ENCODE results near the gene MACIR. TPM values are rescaled to one million over a fixed set of nuclear protein-coding genes. Genes with fewer than 3 reads are reported as not detected.

MACIR gene
- total and polyA plus RNA-seq, 2 donors from 2014 or later: 7.1 to 7.4 TPM

GRCh38 chr5:103255691-103256090, 2.9 kb upstream of the MACIR start:
- H3K36me3 ChIP-seq (ENCODE audit: control insufficient read depth in 2 of 3, insufficient read depth in 3 of 3, low read length in 3 of 3): no peaks in the 10 kb centered on the region
- DNase-seq (no peak), FAIRE-seq (no peak)
- H3K27me3 ChIP-seq (ENCODE audit: control insufficient read depth, insufficient read depth, low read length): no peaks in the 10 kb centered on the region
- intact Hi-C loops (cut with DNase I): no loop called here
- H3K4me3 ChIP-seq (ENCODE audit: low read length in 3 of 3): no peak overlapping the region
- no peaks in the 10 kb centered on the region for H3K9me3 ChIP-seq (ENCODE audit: control insufficient read depth in 2 of 3, insufficient read depth in 1 of 3, low read length in 3 of 3)
- TF ChIP-seq CTCF (IDR thresholded peaks at IDR 0.05; ENCODE audit: borderline replicate concordance, extremely low read depth, insufficient read depth): no peak
- no peak overlapping the region for H3K9ac ChIP-seq (ENCODE audit: low read length in 3 of 3)
- peaks cover 0 to 4% (median 0%) of the 10 kb centered on the region in 3 donors for H3K4me1 ChIP-seq (ENCODE audit: control insufficient read depth in 2 of 3, insufficient read depth in 2 of 3, low read depth in 1 of 3, low read length in 3 of 3)
- no peak overlapping the region for H3K27ac ChIP-seq (ENCODE audit: low read depth in 2 of 2, low read length in 2 of 2)

- FAIRE-seq: no peak
- DNase-seq: no peak
- intact Hi-C loops (cut with DNase I): no loop called here
- H3K4me1 ChIP-seq (ENCODE audit: control insufficient read depth in 2 of 3, insufficient read depth in 2 of 3, low read depth in 1 of 3, low read length in 3 of 3): peaks cover 0 to 5% (median 0%) of the 10 kb centered on the region in 3 donors
- no peak overlapping the region for H3K9ac ChIP-seq (ENCODE audit: low read length in 3 of 3)
- H3K9me3 ChIP-seq (ENCODE audit: control insufficient read depth in 2 of 3, insufficient read depth in 1 of 3, low read length in 3 of 3): no peaks in the 10 kb centered on the region
- no peaks in the 10 kb centered on the region for H3K27me3 ChIP-seq (ENCODE audit: control insufficient read depth, insufficient read depth, low read length)
- no peak overlapping the region for H3K4me3 ChIP-seq (ENCODE audit: low read length in 3 of 3)
- no peaks in the 10 kb centered on the region for H3K36me3 ChIP-seq (ENCODE audit: control insufficient read depth in 2 of 3, insufficient read depth in 3 of 3, low read length in 3 of 3)
- TF ChIP-seq CTCF (IDR thresholded peaks at IDR 0.05; ENCODE audit: borderline replicate concordance, extremely low read depth, insufficient read depth): peak; percentile 11
- no peak overlapping the region for H3K27ac ChIP-seq (ENCODE audit: low read depth in 2 of 2, low read length in 2 of 2)
Measured at GRCh38 chr5:103256178-103256577, 2.4 kb upstream of the MACIR start.

GRCh38 chr5:103258957-103259704, 568 bp downstream of the MACIR start:
- intact Hi-C loops (cut with DNase I): no loop called here

More at GRCh38 chr5:103258957-103259704, 568 bp downstream of the MACIR start:
- DNase-seq: peak in 4 of 5 donors; percentile 67 to 87 (median 78)
- Histone ChIP-seq H3K4me3 (ENCODE audit: low read length in 3 of 3) (peak overlapping the region; percentile 69 to 88 (median 78)), H3K27me3 (ENCODE audit: control insufficient read depth, insufficient read depth, low read length) (no peaks in the 10 kb centered on the region), H3K36me3 (ENCODE audit: control insufficient read depth in 2 of 3, insufficient read depth in 3 of 3, low read length in 3 of 3) (no peaks in the 10 kb centered on the region), H3K9me3 (ENCODE audit: control insufficient read depth in 2 of 3, insufficient read depth in 1 of 3, low read length in 3 of 3) (no peaks in the 10 kb centered on the region), H3K4me1 (ENCODE audit: control insufficient read depth in 2 of 3, insufficient read depth in 2 of 3, low read depth in 1 of 3, low read length in 3 of 3) (peaks cover 0 to 13% (median 11%) of the 10 kb centered on the region in 3 donors), H3K27ac (ENCODE audit: low read depth in 2 of 2, low read length in 2 of 2) (peak overlapping the region; percentile 81 to 82), H3K9ac (ENCODE audit: low read length in 3 of 3) (peak overlapping the region; percentile 61 to 73 (median 66))
- TF ChIP-seq CTCF (IDR thresholded peaks at IDR 0.05; ENCODE audit: borderline replicate concordance, extremely low read depth, insufficient read depth): no peak
- no peak for FAIRE-seq
